HFF-Myc (cell line): Measurements from ENCODE around the gene DIRAS3.

Experiments
- DNase-seq: peaks from one replicate; pipeline ENCODE4 v3.0.0-alpha.2; 2011; ENCODE audit warnings: low read depth; ENCODE audit errors: extremely low read depth
- H3K4me3 ChIP-seq: replicated peaks from 2 replicates; pipeline ENCODE4 v1.5.1; 2011; ENCODE audit warnings: low read depth, mild to moderate bottlenecking, control low read depth, low read length
- CTCF ChIP-seq: IDR thresholded peaks from 2 replicates; pipeline ENCODE4 v1.5.1; 2012; ENCODE audit warnings: mild to moderate bottlenecking, low read depth, low read length, control low read depth; ENCODE audit errors: missing control alignments

Gene DIRAS3, protein sequence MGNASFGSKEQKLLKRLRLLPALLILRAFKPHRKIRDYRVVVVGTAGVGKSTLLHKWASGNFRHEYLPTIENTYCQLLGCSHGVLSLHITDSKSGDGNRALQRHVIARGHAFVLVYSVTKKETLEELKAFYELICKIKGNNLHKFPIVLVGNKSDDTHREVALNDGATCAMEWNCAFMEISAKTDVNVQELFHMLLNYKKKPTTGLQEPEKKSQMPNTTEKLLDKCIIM

DNA sequence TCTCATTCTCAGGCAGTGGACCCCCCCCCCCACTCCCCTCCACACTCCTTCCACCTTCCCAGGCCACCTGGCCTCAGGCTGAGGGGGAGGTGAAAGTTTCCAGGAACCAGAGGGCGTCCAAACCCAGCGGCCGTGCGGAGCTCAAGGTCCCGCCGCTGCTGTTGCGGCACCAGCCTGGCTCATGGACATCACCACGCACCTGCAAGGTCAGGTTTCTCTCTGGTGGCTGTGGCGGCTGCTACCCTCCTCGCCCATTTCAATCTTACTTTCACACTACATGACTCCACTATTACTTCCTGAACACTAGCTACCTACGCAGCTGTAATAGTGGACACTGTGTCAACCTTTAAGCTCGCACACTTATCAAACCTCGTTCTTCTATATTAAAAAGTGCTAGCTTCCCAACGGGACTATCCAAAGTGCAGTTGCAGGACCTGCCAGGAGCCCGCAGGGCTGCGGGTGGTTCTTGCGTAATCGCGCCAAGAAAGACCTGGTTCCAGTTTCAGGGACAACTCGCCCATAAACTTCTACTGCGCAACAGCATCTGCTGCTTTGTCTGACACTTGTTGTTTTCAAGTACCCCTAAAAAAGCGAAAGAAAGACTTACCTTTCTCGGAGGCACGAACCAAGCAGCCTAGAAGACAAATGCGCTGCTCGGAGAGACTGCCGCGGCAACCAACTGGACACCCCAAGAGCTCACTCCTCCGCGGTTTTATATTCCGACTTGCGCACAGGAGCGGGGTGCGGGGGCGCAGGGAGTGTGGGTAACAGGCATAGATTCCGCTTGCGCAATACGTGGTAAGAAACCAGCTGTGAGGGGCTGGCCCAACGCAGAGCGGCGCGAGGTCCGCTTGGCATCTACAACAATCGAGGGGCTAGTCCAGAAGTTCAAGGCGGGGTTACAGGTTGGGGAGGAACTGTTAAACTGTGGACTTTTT lies at the start of gene DIRAS3:
Gene DIRAS3 (minus strand): TSS at position 687 of the 938 bp plus-strand sequence. CDS start 3,330 bp downstream, outside the sequence.
- peak within 1 kb of the TSS; percentile 46 for H3K4me3 ChIP-seq
- no peak for DNase-seq
- TF ChIP-seq CTCF: no peak

GRCh38 chr1:68093737-68094136 lies 43.3 kb upstream of the DIRAS3 start:
- no peak for TF ChIP-seq CTCF
- DNase-seq: no peak
- no peak overlapping the region for H3K4me3 ChIP-seq

DNA sequence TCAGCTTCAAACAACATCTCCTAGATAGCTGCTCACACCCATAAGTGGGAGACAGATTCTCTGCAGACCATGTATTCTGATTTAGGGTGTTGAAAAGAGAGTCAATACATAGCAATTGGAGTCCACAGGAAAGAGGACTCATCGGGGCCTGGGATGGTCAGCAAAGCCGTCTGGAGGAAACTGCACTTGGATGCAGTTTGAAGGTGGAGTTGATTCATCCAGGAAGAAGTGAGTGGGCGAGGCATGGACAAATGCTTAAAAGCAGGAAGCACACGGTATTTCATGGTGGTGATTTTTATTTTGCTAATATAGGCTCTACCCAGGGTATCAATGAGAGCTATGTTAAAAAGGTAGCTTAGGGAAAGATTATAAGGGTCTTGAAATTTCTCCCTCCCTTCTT lies 36.8 kb upstream of the DIRAS3 start:
- DNase-seq: no peak
- no peak for TF ChIP-seq CTCF
- no peak overlapping the region for H3K4me3 ChIP-seq

- no peak for DNase-seq
- H3K4me3 ChIP-seq: no peak overlapping the region
- TF ChIP-seq CTCF: no peak
These were observed 35.3 kb upstream of the DIRAS3 start for GRCh38 chr1:68085752-68086151.

GRCh38 chr1:68083686-68084085 lies 33.3 kb upstream of the DIRAS3 start:
- no peak for TF ChIP-seq CTCF
- no peak for DNase-seq
- H3K4me3 ChIP-seq: no peak overlapping the region

- TF ChIP-seq CTCF: no peak
- no peak for DNase-seq
- no peak overlapping the region for H3K4me3 ChIP-seq
These were observed 31.4 kb upstream of the DIRAS3 start for GRCh38 chr1:68081775-68082283.
